Posterior vena cava (tissue), 2 donors: ENCODE results near the gene PYROXD2. TPM values are rescaled to one million over a fixed set of nuclear protein-coding genes. Genes with fewer than 3 reads are reported as not detected.

ENCODE experiments used
- DNase-seq: peaks from one replicate; pipeline ENCODE4 v3.0.0-alpha.2; 2020; ENCODE audit warnings: low spot score
- intact Hi-C, 2 donors: fragments of 100-400 bp; cut with DNase I; formaldehyde crosslinking; loops; one replicate each; pipeline versions ENCODE4 v1.14.1 to v1.14.2; 2022 to 2023
- total RNA-seq, 2 donors: library from RNA; stranded (reverse); fragmentation: NEBNext Ultra II Directional; extraction: Animal tissue kit (Norgen Biotek cat#: 25700); gene quantifications; one replicate each; pipeline ENCODE4 v1.2.1, GENCODE V29; 2021
- donor health status: DM: yes; HTN: yes; CAD: no.
- donor health status: DM: yes; HTN: yes; CAD: no.

PYROXD2 gene
- total RNA-seq, 2 donors from 2014 or later, result 7.0 to 9.6 TPM

GRCh38 chr10:98417973-98418664 is 3.1 kb upstream of the PYROXD2 start:
- no peak for DNase-seq
- intact Hi-C loops, result no loop called here

- DNase-seq, result no peak
- intact Hi-C loops, result no loop called here
Measured at GRCh38 chr10:98417481-98417959, 2.5 kb upstream of the PYROXD2 start.

GRCh38 chr10:98416606-98417388 is 1.8 kb upstream of the PYROXD2 start:
- DNase-seq, result no peak
- intact Hi-C loops, result no loop called here

- intact Hi-C loops, result no loop called here
- DNase-seq, result no peak
Measured at GRCh38 chr10:98415731-98416119, 743 bp upstream of the PYROXD2 start.

GRCh38 chr10:98414578-98414931 is 427 bp downstream of the PYROXD2 start:
- intact Hi-C loops, result no loop called here
- DNase-seq, result no peak

- DNase-seq, result no peak
- intact Hi-C loops, result no loop called here
Measured at GRCh38 chr10:98411768-98412167, 3.2 kb downstream of the PYROXD2 start.

- intact Hi-C loops, result no loop called here
Measured at GRCh38 chr10:98411166-98411565, 3.8 kb downstream of the PYROXD2 start.

GRCh38 chr10:98410759-98411158 is 4.2 kb downstream of the PYROXD2 start:
- intact Hi-C loops, result no loop called here
- no peak for DNase-seq

More at GRCh38 chr10:98411166-98411565, 3.8 kb downstream of the PYROXD2 start:
- DNase-seq, result no peak

- no peak for DNase-seq
- intact Hi-C loops, result no loop called here
Measured at GRCh38 chr10:98410135-98410743, 4.7 kb downstream of the PYROXD2 start.

GRCh38 chr10:98408799-98409198 is 6.2 kb downstream of the PYROXD2 start:
- no peak for DNase-seq
- intact Hi-C loops, result no loop called here

GRCh38 chr10:98407744-98408241 is 7.2 kb downstream of the PYROXD2 start:
- intact Hi-C loops, result no loop called here
- DNase-seq, result no peak

- DNase-seq, result no peak
- intact Hi-C loops, result no loop called here
Measured at GRCh38 chr10:98407017-98407743, 7.8 kb downstream of the PYROXD2 start.

- intact Hi-C loops, result no loop called here
- DNase-seq, result no peak
Measured at GRCh38 chr10:98405422-98405821, 9.6 kb downstream of the PYROXD2 start.

GRCh38 chr10:98404571-98405359 is 10.2 kb downstream of the PYROXD2 start:
- intact Hi-C loops, result no loop called here
- DNase-seq, result peak; percentile 42

- DNase-seq, result peak; percentile 13
- intact Hi-C loops, result no loop called here
Measured at GRCh38 chr10:98403812-98404504, 11.0 kb downstream of the PYROXD2 start.

GRCh38 chr10:98402931-98403718 is 11.9 kb downstream of the PYROXD2 start:
- intact Hi-C loops, result no loop called here
- no peak for DNase-seq

GRCh38 chr10:98402478-98402877 is 12.5 kb downstream of the PYROXD2 start:
- intact Hi-C loops, result no loop called here
- no peak for DNase-seq
